HTERT RPE-1 (cell line): ENCODE results near the gene SBF2.
"Not testable (repeated sequence)": the region's sequence is repeated elsewhere in the genome, so short reads cannot be mapped to it uniquely, and the experiment has no call there.

ENCODE experiments used
- in situ Hi-C: fragments of 300-500 bp; cut with MboI; formaldehyde crosslinking; loops from 4 replicates; pipeline ENCODE4 v1.14.3; 2020; ENCODE audit warnings: low sequenced_read_pairs

SBF2 gene

GRCh38 chr11:9969068-9969467 lies 325.0 kb downstream of the SBF2 start:
- in situ Hi-C loops: no loop called here

GRCh38 chr11:9962722-9963121 lies 331.3 kb downstream of the SBF2 start:
- in situ Hi-C loops: no loop called here

- in situ Hi-C loops: no loop called here
These were observed 336.9 kb downstream of the SBF2 start for GRCh38 chr11:9957072-9957471.

GRCh38 chr11:9956483-9956882 lies 337.5 kb downstream of the SBF2 start:
- in situ Hi-C loops: no loop called here

GRCh38 chr11:9955391-9955790 lies 338.6 kb downstream of the SBF2 start:
- in situ Hi-C loops: no loop called here

- in situ Hi-C loops: no loop called here
These were observed 339.9 kb downstream of the SBF2 start for GRCh38 chr11:9953994-9954626.

GRCh38 chr11:9952511-9953196 lies 341.4 kb downstream of the SBF2 start:
- in situ Hi-C loops: no loop called here

GRCh38 chr11:9951807-9952206 lies 342.2 kb downstream of the SBF2 start:
- in situ Hi-C loops: no loop called here

- in situ Hi-C loops: no loop called here
These were observed 343.6 kb downstream of the SBF2 start for GRCh38 chr11:9950462-9950861.

GRCh38 chr11:9947231-9947864 lies 346.7 kb downstream of the SBF2 start:
- in situ Hi-C loops: no loop called here

GRCh38 chr11:9945680-9946079 lies 348.3 kb downstream of the SBF2 start:
- in situ Hi-C loops: not testable (repeated sequence)

- in situ Hi-C loops: no loop called here
These were observed 350.5 kb downstream of the SBF2 start for GRCh38 chr11:9943386-9944110.

- in situ Hi-C loops: no loop called here
These were observed 352.0 kb downstream of the SBF2 start for GRCh38 chr11:9941991-9942390.

GRCh38 chr11:9939150-9939549 lies 354.9 kb downstream of the SBF2 start:
- in situ Hi-C loops: not testable (repeated sequence)

GRCh38 chr11:9936754-9937153 lies 357.3 kb downstream of the SBF2 start:
- in situ Hi-C loops: no loop called here

GRCh38 chr11:9932843-9933242 lies 361.2 kb downstream of the SBF2 start:
- in situ Hi-C loops: not testable (repeated sequence)

GRCh38 chr11:9930562-9931331 lies 363.3 kb downstream of the SBF2 start:
- in situ Hi-C loops: not testable (repeated sequence)

GRCh38 chr11:9927670-9928069 lies 366.3 kb downstream of the SBF2 start:
- in situ Hi-C loops: no loop called here

- in situ Hi-C loops: no loop called here
These were observed 370.7 kb downstream of the SBF2 start for GRCh38 chr11:9923280-9923679.

GRCh38 chr11:9922806-9923205 lies 371.2 kb downstream of the SBF2 start:
- in situ Hi-C loops: no loop called here

- in situ Hi-C loops: no loop called here
These were observed 377.5 kb downstream of the SBF2 start for GRCh38 chr11:9916480-9916879.
